WTC11 (cell line): Measurements from ENCODE around the gene ACYP2. TPM values are rescaled to one million over a fixed set of nuclear protein-coding genes. Genes with fewer than 3 reads are reported as not detected.

Experiments
- ATAC-seq: fragments of 200-7000 bp; cut with Tn5 transposase; 2 replicates; pipeline ENCODE4 v1.10.0; 2021; ENCODE audit warnings: mild to moderate bottlenecking, moderate library complexity
- CTCF ChIA-PET: fragments of 300-600 bp; sonication (Branson Sonifier 250); formaldehyde crosslinking; loops from one replicate; lab custom pipeline; 2021; ENCODE audit warnings: antibody characterized with exemption; lab: Charles Lee
- POLR2A ChIA-PET: fragments of 350-600 bp; sonication (Branson Sonifier 250); formaldehyde crosslinking; loops from one replicate; lab custom pipeline; 2021; ENCODE audit warnings: antibody characterized with exemption; lab: Charles Lee
- DNase-seq: peaks from one replicate; pipeline ENCODE4 v3.0.0; 2021; ENCODE audit warnings: low spot score
- H3K27ac Mint-ChIP-seq: 2 replicates; pipeline ENCODE4 v1.8.0; 2021; ENCODE audit warnings: mixed read lengths
- H3K27me3 Mint-ChIP-seq: 2 replicates; pipeline ENCODE4 v1.8.0; 2021; ENCODE audit warnings: low read depth, mild to moderate bottlenecking, moderate library complexity, mixed read lengths
- H3K36me3 Mint-ChIP-seq: 2 replicates; pipeline ENCODE4 v1.8.0; 2021; ENCODE audit warnings: mixed read lengths
- H3K4me1 Mint-ChIP-seq: 2 replicates; pipeline ENCODE4 v1.8.0; 2022; ENCODE audit warnings: mixed read lengths
- H3K4me3 Mint-ChIP-seq: 2 replicates; pipeline ENCODE4 v1.8.0; 2021; ENCODE audit warnings: mild to moderate bottlenecking, moderate library complexity, mixed read lengths
- H3K9me3 Mint-ChIP-seq: 2 replicates; pipeline ENCODE4 v1.8.0; 2021; ENCODE audit warnings: mixed read lengths
- ATF2 ChIP-seq: sonication (generic); formaldehyde crosslinking; IDR thresholded peaks from 2 replicates; pipeline ENCODE4 v1.8.1; 2022; ENCODE audit warnings: low read depth, missing genetic modification reagents, borderline replicate concordance
- EMX1 ChIP-seq: fragments of 250-450 bp; sonication (Bioruptor Pico); IDR thresholded peaks from 2 replicates; pipeline ENCODE4 v1.8.0; 2021; ENCODE audit warnings: mild to moderate bottlenecking
- FOXP1 ChIP-seq: sonication (generic); formaldehyde crosslinking; IDR thresholded peaks from 2 replicates; pipeline ENCODE4 v1.8.0; 2022; ENCODE audit warnings: missing genetic modification reagents, mild to moderate bottlenecking, moderate library complexity, borderline replicate concordance
- FOXP4 ChIP-seq: sonication (generic); formaldehyde crosslinking; IDR thresholded peaks from 2 replicates; pipeline ENCODE4 v1.8.0; 2022; ENCODE audit warnings: mild to moderate bottlenecking, missing genetic modification reagents
- GABPB1 ChIP-seq: sonication (generic); formaldehyde crosslinking; IDR thresholded peaks from 2 replicates; pipeline ENCODE4 v1.8.1; 2023; ENCODE audit warnings: mild to moderate bottlenecking, missing genetic modification reagents
- HMGXB4 ChIP-seq: sonication (generic); formaldehyde crosslinking; IDR thresholded peaks from 2 replicates; pipeline ENCODE4 v1.8.1; 2023; ENCODE audit warnings: mild to moderate bottlenecking, moderate library complexity, missing genetic modification reagents
- IRF2 ChIP-seq: sonication (generic); formaldehyde crosslinking; IDR thresholded peaks from 2 replicates; pipeline ENCODE4 v1.8.0; 2022; ENCODE audit warnings: low read depth, missing genetic modification reagents, borderline replicate concordance
- NFE2L1 ChIP-seq: sonication (generic); formaldehyde crosslinking; IDR thresholded peaks from 2 replicates; pipeline ENCODE4 v1.8.1; 2023; ENCODE audit warnings: missing genetic modification reagents
- NR1H2 ChIP-seq: sonication (generic); formaldehyde crosslinking; IDR thresholded peaks from 2 replicates; pipeline ENCODE4 v1.9.0; 2021; ENCODE audit warnings: mild to moderate bottlenecking, moderate library complexity, missing genetic modification reagents
- PRDM15 ChIP-seq: sonication (generic); formaldehyde crosslinking; IDR thresholded peaks from 2 replicates; pipeline ENCODE4 v1.8.0; 2022; ENCODE audit warnings: missing genetic modification reagents
- RORB ChIP-seq: fragments of 250-450 bp; sonication (Bioruptor Pico); IDR thresholded peaks from 2 replicates; pipeline ENCODE4 v1.9.0; 2021; ENCODE audit warnings: mild to moderate bottlenecking
- SMAD4 ChIP-seq: sonication (generic); formaldehyde crosslinking; IDR thresholded peaks from 2 replicates; pipeline ENCODE4 v1.8.0; 2022; ENCODE audit warnings: mild to moderate bottlenecking, missing genetic modification reagents
- TCF7 ChIP-seq: sonication (generic); formaldehyde crosslinking; IDR thresholded peaks from 2 replicates; pipeline ENCODE4 v1.8.0; 2022; ENCODE audit warnings: mild to moderate bottlenecking, low read depth, missing genetic modification reagents, moderate library complexity
- ZNF317 ChIP-seq: sonication (generic); formaldehyde crosslinking; IDR thresholded peaks from 2 replicates; pipeline ENCODE4 v1.8.1; 2023; ENCODE audit warnings: low read depth, mild to moderate bottlenecking, moderate library complexity, missing genetic modification reagents, borderline replicate concordance
- ZNF532 ChIP-seq: fragments of 250-450 bp; sonication (Bioruptor Pico); IDR thresholded peaks from 2 replicates; pipeline ENCODE4 v1.9.0; 2021; ENCODE audit warnings: mild to moderate bottlenecking, borderline replicate concordance
- total RNA-seq: library from RNA; stranded (reverse); gene quantifications from 3 replicates; pipeline ENCODE4 v1.2.3, GENCODE V29; 2021

Gene ACYP2
- total RNA-seq, 1 experiment from 2014 or later = 4.4 TPM

GRCh38 chr2:54260241-54260595 is 144.8 kb downstream of the ACYP2 start:
- CTCF ChIA-PET = no interaction called here
- Mint-ChIP-seq H3K4me3 (no peak overlapping the region), H3K9me3 (peaks cover 17% of the 10 kb centered on the region), H3K27me3 (no peaks in the 10 kb centered on the region), H3K4me1 (no peaks in the 10 kb centered on the region), H3K27ac (no peak overlapping the region), H3K36me3 (peaks cover 9% of the 10 kb centered on the region)
- POLR2A ChIA-PET = no interaction called here
- TF ChIP-seq SMAD4 (CRISPR knock-in tag) = no peak
- no peak for TF ChIP-seq FOXP4 (CRISPR knock-in tag)
- no peak for TF ChIP-seq RORB
- TF ChIP-seq IRF2 (CRISPR knock-in tag) = no peak
- TF ChIP-seq EMX1 (CRISPR knock-in tag) = no peak
- TF ChIP-seq ZNF532 (CRISPR knock-in tag) = no peak
- no peak for TF ChIP-seq TCF7
- no peak for TF ChIP-seq ATF2 (CRISPR knock-in tag)
- no peak for TF ChIP-seq ZNF317 (CRISPR knock-in tag)
- TF ChIP-seq NFE2L1 (CRISPR knock-in tag) = no peak
- no peak for TF ChIP-seq NR1H2 (CRISPR knock-in tag)
- TF ChIP-seq GABPB1 (CRISPR knock-in tag) = no peak
- TF ChIP-seq FOXP1 (CRISPR knock-in tag) = no peak
- no peak for DNase-seq
- ATAC-seq = no peak

- CTCF ChIA-PET = no interaction called here
- no peak overlapping the region for H3K27ac Mint-ChIP-seq
- no peak for TF ChIP-seq PRDM15 (CRISPR knock-in tag)
- no peak for TF ChIP-seq FOXP1 (CRISPR knock-in tag)
- TF ChIP-seq HMGXB4 (CRISPR knock-in tag) = no peak
- no peak for TF ChIP-seq SMAD4 (CRISPR knock-in tag)
- TF ChIP-seq, all 79 proteins: peak for 0
Measured at GRCh38 chr2:54261537-54261936, 146.1 kb downstream of the ACYP2 start.

More at GRCh38 chr2:54261537-54261936, 146.1 kb downstream of the ACYP2 start:
- DNase-seq = no peak
- ATAC-seq = no peak
- POLR2A ChIA-PET = no interaction called here
- peaks cover 28% of the 10 kb centered on the region for H3K9me3 Mint-ChIP-seq
- H3K27me3 Mint-ChIP-seq = no peaks in the 10 kb centered on the region
- peaks cover 13% of the 10 kb centered on the region for H3K36me3 Mint-ChIP-seq
- H3K4me1 Mint-ChIP-seq = no peaks in the 10 kb centered on the region
- H3K4me3 Mint-ChIP-seq = no peak overlapping the region
